ENCODE data around the gene CRYBB3.

GRCh38 chr22:25161916-25162530, 37.6 kb upstream of the CRYBB3 start:
- TF ChIP-seq CTCF (IDR thresholded peaks at IDR 0.05; ENCODE audit: insufficient read depth, low read length, poor library complexity, severe bottlenecking) = no peak
- no peak for TF ChIP-seq EZH2phosphoT487 (conservative IDR thresholded peaks at IDR 0.05; ENCODE audit: low read length)

All from SU-DHL-6 (cell line).